Calu3 (cell line): ENCODE data around the gene CCR5. TPM values are rescaled to one million over a fixed set of nuclear protein-coding genes. Genes with fewer than 3 reads are reported as not detected.

Experiments
- BruUV-seq: library from RNA; stranded (reverse); fragments of 400-500 nt; replicated peaks from 2 replicates; lab custom pipeline; 2021; lab: Mats Ljungman, UMichigan
- CTCF ChIA-PET: fragments of 300-600 bp; sonication (Branson Sonifier 250); formaldehyde crosslinking; loops from one replicate; lab custom pipeline; 2022; ENCODE audit warnings: antibody characterized with exemption; lab: Charles Lee
- DNase-seq: peaks from one replicate; pipeline ENCODE4 v3.0.0; 2022
- H3K27ac Mint-ChIP-seq: one replicate; pipeline ENCODE4 v1.8.0; 2022; ENCODE audit warnings: mixed read lengths; ENCODE audit not compliant: unreplicated experiment
- H3K27me3 Mint-ChIP-seq: one replicate; pipeline ENCODE4 v1.8.0; 2022; ENCODE audit warnings: mixed read lengths; ENCODE audit not compliant: unreplicated experiment
- H3K36me3 Mint-ChIP-seq: one replicate; pipeline ENCODE4 v1.8.0; 2022; ENCODE audit warnings: mild to moderate bottlenecking, moderate library complexity, mixed read lengths; ENCODE audit not compliant: insufficient read depth, unreplicated experiment
- H3K4me1 Mint-ChIP-seq: one replicate; pipeline ENCODE4 v1.8.0; 2022; ENCODE audit warnings: mild to moderate bottlenecking, low read depth, mixed read lengths; ENCODE audit not compliant: unreplicated experiment
- H3K4me3 Mint-ChIP-seq: one replicate; pipeline ENCODE4 v1.8.0; 2022; ENCODE audit warnings: mild to moderate bottlenecking, low read depth, moderate library complexity, mixed read lengths; ENCODE audit not compliant: unreplicated experiment
- H3K9me3 Mint-ChIP-seq: one replicate; pipeline ENCODE4 v1.8.0; 2022; ENCODE audit warnings: low read depth, mixed read lengths; ENCODE audit not compliant: unreplicated experiment
- intact Hi-C: fragments of 100-400 bp; cut with micrococcal nuclease; formaldehyde crosslinking; loops from one replicate; pipeline ENCODE4 v1.10.0; 2022; ENCODE audit not compliant: unreplicated experiment
- total RNA-seq: library from RNA; stranded (reverse); gene quantifications from 2 replicates; pipeline ENCODE4 v1.2.3, GENCODE V29; 2022
- TF ChIP-seq, protein P1 (sequence below): fragments of 200-600 bp; IDR thresholded peaks from one replicate; pipeline ENCODE4 v1.8.0; 2022; ENCODE audit warnings: antibody characterized with exemption; ENCODE audit not compliant: unreplicated experiment

CCR5 gene
- total RNA-seq, 1 experiment from 2014 or later = not detected

- TF ChIP-seq, protein P1, sequence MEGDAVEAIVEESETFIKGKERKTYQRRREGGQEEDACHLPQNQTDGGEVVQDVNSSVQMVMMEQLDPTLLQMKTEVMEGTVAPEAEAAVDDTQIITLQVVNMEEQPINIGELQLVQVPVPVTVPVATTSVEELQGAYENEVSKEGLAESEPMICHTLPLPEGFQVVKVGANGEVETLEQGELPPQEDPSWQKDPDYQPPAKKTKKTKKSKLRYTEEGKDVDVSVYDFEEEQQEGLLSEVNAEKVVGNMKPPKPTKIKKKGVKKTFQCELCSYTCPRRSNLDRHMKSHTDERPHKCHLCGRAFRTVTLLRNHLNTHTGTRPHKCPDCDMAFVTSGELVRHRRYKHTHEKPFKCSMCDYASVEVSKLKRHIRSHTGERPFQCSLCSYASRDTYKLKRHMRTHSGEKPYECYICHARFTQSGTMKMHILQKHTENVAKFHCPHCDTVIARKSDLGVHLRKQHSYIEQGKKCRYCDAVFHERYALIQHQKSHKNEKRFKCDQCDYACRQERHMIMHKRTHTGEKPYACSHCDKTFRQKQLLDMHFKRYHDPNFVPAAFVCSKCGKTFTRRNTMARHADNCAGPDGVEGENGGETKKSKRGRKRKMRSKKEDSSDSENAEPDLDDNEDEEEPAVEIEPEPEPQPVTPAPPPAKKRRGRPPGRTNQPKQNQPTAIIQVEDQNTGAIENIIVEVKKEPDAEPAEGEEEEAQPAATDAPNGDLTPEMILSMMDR = no peak
- H3K27ac Mint-ChIP-seq = no peak overlapping the region
- no TSS peak for BruUV-seq
- no peak for DNase-seq
- intact Hi-C loops = no loop called here
- CTCF ChIA-PET = no interaction called here
- no peaks in the 10 kb centered on the region for H3K4me1 Mint-ChIP-seq
- H3K4me3 Mint-ChIP-seq = no peak overlapping the region
- H3K9me3 Mint-ChIP-seq = no peaks in the 10 kb centered on the region
- H3K27me3 Mint-ChIP-seq = peaks cover 96% of the 10 kb centered on the region
- H3K36me3 Mint-ChIP-seq = no peaks in the 10 kb centered on the region
Observed at GRCh38 chr3:46351646-46352045, 19.1 kb upstream of the CCR5 start.

GRCh38 chr3:46353090-46353489 is 17.7 kb upstream of the CCR5 start:
- no TSS peak for BruUV-seq
- CTCF ChIA-PET = no interaction called here
- no peaks in the 10 kb centered on the region for H3K9me3 Mint-ChIP-seq
- H3K4me3 Mint-ChIP-seq = no peak overlapping the region
- no peaks in the 10 kb centered on the region for H3K4me1 Mint-ChIP-seq
- no peaks in the 10 kb centered on the region for H3K36me3 Mint-ChIP-seq
- peaks cover 99% of the 10 kb centered on the region for H3K27me3 Mint-ChIP-seq
- DNase-seq = no peak
- intact Hi-C loops = no loop called here
- TF ChIP-seq, protein P1 = no peak
- no peak overlapping the region for H3K27ac Mint-ChIP-seq

GRCh38 chr3:46353647-46354410 is 16.9 kb upstream of the CCR5 start, which contains the start of gene CCR2:
Gene CCR2, plus strand, starts transcription at chr3:46354111. Its CDS starts 3,417 bp downstream, at chr3:46357528.
- CTCF ChIA-PET = no interaction called here
- Mint-ChIP-seq H3K27me3 (peaks cover 99% of the 10 kb centered on the region), H3K27ac (no peak within 1 kb of the TSS)

DNA sequence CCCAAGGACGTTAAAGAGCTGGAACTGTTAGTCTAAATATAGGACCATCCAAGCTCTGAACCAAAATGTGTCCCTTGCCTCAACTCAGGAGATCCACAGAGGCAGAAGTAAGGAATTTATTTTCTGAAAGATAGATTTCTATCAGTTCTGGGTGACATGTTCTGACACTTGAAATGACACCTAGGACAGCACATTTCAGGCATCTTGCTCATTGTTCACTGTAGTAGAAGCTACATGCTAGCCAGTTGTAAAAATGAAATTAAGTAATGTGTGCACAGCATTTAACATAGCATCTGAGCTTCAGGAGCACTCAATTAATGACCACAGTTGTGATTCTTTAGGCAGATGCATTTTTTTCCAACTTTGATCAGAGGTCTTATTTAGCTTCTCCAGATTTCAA is 16.3 kb upstream of the CCR5 start:
- CTCF ChIA-PET = no interaction called here
- no peak for DNase-seq
- no TSS peak for BruUV-seq
- Mint-ChIP-seq H3K9me3 (no peaks in the 10 kb centered on the region), H3K27me3 (peaks cover 99% of the 10 kb centered on the region), H3K27ac (no peak overlapping the region), H3K4me1 (no peaks in the 10 kb centered on the region), H3K4me3 (no peak overlapping the region), H3K36me3 (no peaks in the 10 kb centered on the region)
- intact Hi-C loops = no loop called here
- TF ChIP-seq, protein P1 = no peak

More at GRCh38 chr3:46353647-46354410, 16.9 kb upstream of the CCR5 start, which contains the start of gene CCR2:
- no peaks in the 10 kb centered on the region for H3K9me3 Mint-ChIP-seq
- H3K4me3 Mint-ChIP-seq = no peak within 1 kb of the TSS
- intact Hi-C loops = no loop called here
- TF ChIP-seq, protein P1 = no peak
- no peak for DNase-seq
- no peaks in the 10 kb centered on the region for H3K4me1 Mint-ChIP-seq
- no TSS peak for BruUV-seq
- no peaks in the 10 kb centered on the region for H3K36me3 Mint-ChIP-seq
